Hepatocyte (in vitro differentiated cells): ENCODE data around the gene OBSCN. TPM values are rescaled to one million over a fixed set of nuclear protein-coding genes. Genes with fewer than 3 reads are reported as not detected.
"Not testable (repeated sequence)": the region's sequence is repeated elsewhere in the genome, so short reads cannot be mapped to it uniquely, and the experiment has no call there.

Experiments
- DNase-seq: peaks from one replicate; pipeline ENCODE4 v3.0.0-alpha.2; 2016; ENCODE audit warnings: low spot score
- H2AFZ ChIP-seq: fragments of 200-600 bp; sonication (generic); 2 replicates; pipeline ENCODE4 v1.6.0; 2016; ENCODE audit warnings: antibody characterized with exemption, mild to moderate bottlenecking
- H3K27ac ChIP-seq: fragments of 200-600 bp; sonication (generic); 2 replicates; pipeline ENCODE4 v1.5.1; 2016; ENCODE audit warnings: mild to moderate bottlenecking
- H3K27me3 ChIP-seq: fragments of 200-600 bp; sonication (generic); 2 replicates; pipeline ENCODE4 v1.6.1; 2016
- H3K36me3 ChIP-seq: fragments of 200-600 bp; sonication (generic); replicated peaks from 2 replicates; pipeline ENCODE4 v1.5.1; 2016; ENCODE audit warnings: low read depth; ENCODE audit not compliant: insufficient read depth
- H3K4me1 ChIP-seq: fragments of 200-600 bp; sonication (generic); 2 replicates; pipeline ENCODE4 v1.5.1; 2016; ENCODE audit warnings: mild to moderate bottlenecking, moderate library complexity; ENCODE audit not compliant: insufficient read depth
- H3K4me2 ChIP-seq: fragments of 200-600 bp; sonication (generic); 2 replicates; pipeline ENCODE4 v1.6.0; 2016
- H3K4me3 ChIP-seq: fragments of 200-600 bp; sonication (generic); 2 replicates; pipeline ENCODE4 v1.5.1; 2016; ENCODE audit warnings: mild to moderate bottlenecking
- H3K79me2 ChIP-seq: fragments of 200-600 bp; sonication (generic); 2 replicates; pipeline ENCODE4 v1.6.0; 2017; ENCODE audit warnings: mild to moderate bottlenecking
- H3K9me2 ChIP-seq: fragments of 200-600 bp; sonication (generic); replicated peaks from 2 replicates; pipeline ENCODE4 v1.6.0; 2017; ENCODE audit warnings: mild to moderate bottlenecking; ENCODE audit not compliant: insufficient read depth
- H3K9me3 ChIP-seq: fragments of 200-600 bp; sonication (generic); 2 replicates; pipeline ENCODE4 v1.5.1; 2016; ENCODE audit warnings: low read depth, mild to moderate bottlenecking
- H4K20me1 ChIP-seq: fragments of 200-600 bp; sonication (generic); 2 replicates; pipeline ENCODE4 v1.6.0; 2016; ENCODE audit warnings: mild to moderate bottlenecking; ENCODE audit not compliant: insufficient read depth, poor library complexity, severe bottlenecking
- EZH2 ChIP-seq: fragments of 200-600 bp; sonication (generic); IDR thresholded peaks from 2 replicates; pipeline ENCODE4 v1.6.1; 2016; ENCODE audit warnings: antibody characterized with exemption, mild to moderate bottlenecking, borderline replicate concordance
- EZH2phosphoT487 ChIP-seq: fragments of 200-600 bp; sonication (generic); IDR thresholded peaks from one replicate; pipeline ENCODE4 v1.6.1; 2018; ENCODE audit warnings: antibody characterized with exemption, mild to moderate bottlenecking, low read depth, moderate library complexity; ENCODE audit not compliant: unreplicated experiment, severe bottlenecking
- WGBS: methylation state at CpG from one replicate; pipeline ENCODE4 v1.1.6; 2016; ENCODE audit warnings: low lambda C conversion rate; ENCODE audit errors: missing lambda C conversion rate; 5-methylcytosine and 5-hydroxymethylcytosine counted together
- polyA plus RNA-seq: library from polyadenylated mRNA; unstranded; fragments of >200 nt; fragmentation: Nextera tagmentation; extraction: Ambion mirVana; gene quantifications from 2 replicates; pipeline ENCODE4 v1.2.1, GENCODE V29; 2016
- total RNA-seq: library from RNA; depleted of rRNA; stranded (reverse); fragments of >200 nt; gene quantifications from 2 replicates; pipeline ENCODE4 v1.2.3, GENCODE V29; 2014
- TF ChIP-seq, protein P1 (sequence below): fragments of 200-600 bp; sonication (generic); IDR thresholded peaks from 2 replicates; pipeline ENCODE4 v1.5.1; 2016; ENCODE audit warnings: antibody characterized with exemption, mild to moderate bottlenecking; ENCODE audit not compliant: poor library complexity

OBSCN gene
- total and polyA plus RNA-seq, 2 experiments from 2014 or later, result 15.0 to 22.4 TPM

DNA sequence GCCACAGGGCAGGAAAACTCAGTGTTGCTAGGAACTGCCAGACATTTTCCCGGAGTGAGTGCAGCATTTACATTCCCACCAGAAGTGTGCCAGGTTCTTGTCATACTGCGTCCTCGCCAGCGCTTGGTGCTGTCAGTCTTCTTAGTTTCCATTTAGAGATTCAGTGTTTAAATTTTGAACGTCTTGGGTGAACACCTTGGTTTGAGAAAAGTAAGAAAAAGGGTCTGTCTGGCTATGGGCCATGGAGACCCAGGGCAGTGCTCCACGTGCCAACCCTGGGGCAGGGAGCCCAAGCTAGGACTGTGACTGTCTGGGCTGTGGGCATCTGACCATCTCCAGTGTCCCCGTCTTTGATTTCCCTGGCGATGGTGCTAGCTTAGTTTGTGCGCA is 26.2 kb upstream of the OBSCN start:
- H3K27ac ChIP-seq, result no peak overlapping the region
- no peaks in the 10 kb centered on the region for H3K36me3 ChIP-seq
- TF ChIP-seq EZH2phosphoT487 (no peak), EZH2 (no peak)
- TF ChIP-seq, protein P1, sequence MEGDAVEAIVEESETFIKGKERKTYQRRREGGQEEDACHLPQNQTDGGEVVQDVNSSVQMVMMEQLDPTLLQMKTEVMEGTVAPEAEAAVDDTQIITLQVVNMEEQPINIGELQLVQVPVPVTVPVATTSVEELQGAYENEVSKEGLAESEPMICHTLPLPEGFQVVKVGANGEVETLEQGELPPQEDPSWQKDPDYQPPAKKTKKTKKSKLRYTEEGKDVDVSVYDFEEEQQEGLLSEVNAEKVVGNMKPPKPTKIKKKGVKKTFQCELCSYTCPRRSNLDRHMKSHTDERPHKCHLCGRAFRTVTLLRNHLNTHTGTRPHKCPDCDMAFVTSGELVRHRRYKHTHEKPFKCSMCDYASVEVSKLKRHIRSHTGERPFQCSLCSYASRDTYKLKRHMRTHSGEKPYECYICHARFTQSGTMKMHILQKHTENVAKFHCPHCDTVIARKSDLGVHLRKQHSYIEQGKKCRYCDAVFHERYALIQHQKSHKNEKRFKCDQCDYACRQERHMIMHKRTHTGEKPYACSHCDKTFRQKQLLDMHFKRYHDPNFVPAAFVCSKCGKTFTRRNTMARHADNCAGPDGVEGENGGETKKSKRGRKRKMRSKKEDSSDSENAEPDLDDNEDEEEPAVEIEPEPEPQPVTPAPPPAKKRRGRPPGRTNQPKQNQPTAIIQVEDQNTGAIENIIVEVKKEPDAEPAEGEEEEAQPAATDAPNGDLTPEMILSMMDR, result no peak
- H4K20me1 ChIP-seq, result no peaks in the 10 kb centered on the region
- H2AFZ ChIP-seq, result no peak overlapping the region
- DNase-seq, result no peak
- no peaks in the 10 kb centered on the region for H3K9me2 ChIP-seq
- H3K79me2 ChIP-seq, result no peaks in the 10 kb centered on the region
- H3K4me3 ChIP-seq, result no peak overlapping the region
- H3K9me3 ChIP-seq, result no peaks in the 10 kb centered on the region
- no peaks in the 10 kb centered on the region for H3K27me3 ChIP-seq
- H3K4me1 ChIP-seq, result no peaks in the 10 kb centered on the region
- WGBS, result 94% methylated on average over 9 of the region's 9 CpGs
- H3K4me2 ChIP-seq, result no peak overlapping the region

DNA sequence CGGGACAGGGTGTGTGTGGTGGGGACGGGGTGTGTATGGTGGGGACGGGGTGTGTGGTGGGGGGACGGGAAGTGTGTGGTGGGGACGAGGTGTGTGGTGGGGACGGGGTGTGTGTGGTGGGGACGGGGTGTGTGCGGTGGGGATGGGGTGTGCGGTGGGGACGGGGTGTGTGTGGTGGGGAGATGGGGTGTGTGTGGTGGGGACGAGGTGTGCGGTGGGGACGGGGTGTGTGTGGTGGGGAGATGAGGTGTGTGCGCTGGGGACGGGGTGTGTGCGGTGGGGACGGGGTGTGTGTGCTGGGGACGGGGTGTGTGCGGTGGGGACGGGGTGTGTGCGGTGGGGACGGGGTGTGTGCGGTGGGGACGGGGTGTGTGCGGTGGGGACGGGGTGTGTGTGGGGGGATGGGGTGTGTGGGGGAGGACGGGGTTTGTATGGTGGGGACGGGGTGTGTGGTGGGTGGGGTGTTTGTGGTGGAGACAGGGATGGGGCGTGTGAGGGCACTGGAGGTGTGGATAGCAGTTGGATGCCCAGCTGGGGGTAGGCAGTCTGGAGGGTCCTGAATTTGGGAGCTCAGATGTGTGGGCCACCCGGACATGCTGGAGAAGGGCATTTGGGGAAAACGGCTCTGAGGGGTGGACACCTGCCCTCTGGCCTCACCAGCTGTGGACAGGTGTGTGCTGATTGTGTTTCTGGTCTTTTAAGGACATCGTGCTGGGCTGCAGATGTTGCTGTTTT is 25.4 kb upstream of the OBSCN start:
- WGBS, result 92% methylated on average over 6 of the region's 32 CpGs
- TF ChIP-seq, protein P1, result no peak
- TF ChIP-seq EZH2phosphoT487, result no peak
- TF ChIP-seq EZH2, result no peak
- H3K9me3 ChIP-seq, result no peaks in the 10 kb centered on the region

GRCh38 chr1:228184152-228184551 is 23.7 kb upstream of the OBSCN start:
- Histone ChIP-seq H3K4me3 (no peak overlapping the region), H3K36me3 (no peaks in the 10 kb centered on the region), H3K79me2 (no peaks in the 10 kb centered on the region), H3K9me3 (peaks cover 8% of the 10 kb centered on the region), H3K4me1 (no peaks in the 10 kb centered on the region), H3K27me3 (no peaks in the 10 kb centered on the region), H2AFZ (no peak overlapping the region), H3K9me2 (no peaks in the 10 kb centered on the region), H3K27ac (no peak overlapping the region), H4K20me1 (no peaks in the 10 kb centered on the region), H3K4me2 (no peak overlapping the region)
- no peak for DNase-seq
- WGBS, result 86% methylated on average over 7 of the region's 7 CpGs
- TF ChIP-seq, protein P1, result no peak
- no peak for TF ChIP-seq EZH2
- no peak for TF ChIP-seq EZH2phosphoT487

More for the DNA sequence above, 25.4 kb upstream of the OBSCN start:
- H3K4me1 ChIP-seq, result no peaks in the 10 kb centered on the region
- H3K79me2 ChIP-seq, result no peaks in the 10 kb centered on the region
- H3K9me2 ChIP-seq, result no peaks in the 10 kb centered on the region
- DNase-seq, result no peak
- H3K36me3 ChIP-seq, result no peaks in the 10 kb centered on the region
- H4K20me1 ChIP-seq, result no peaks in the 10 kb centered on the region
- H3K4me3 ChIP-seq, result no peak overlapping the region
- H3K27ac ChIP-seq, result no peak overlapping the region
- H3K4me2 ChIP-seq, result no peak overlapping the region
- H2AFZ ChIP-seq, result no peak overlapping the region
- no peaks in the 10 kb centered on the region for H3K27me3 ChIP-seq

- no peaks in the 10 kb centered on the region for H3K27me3 ChIP-seq
- no peaks in the 10 kb centered on the region for H4K20me1 ChIP-seq
- 57% methylated on average over 11 of the region's 11 CpGs for WGBS
- H3K9me2 ChIP-seq, result no peaks in the 10 kb centered on the region
- no peak for DNase-seq
- TF ChIP-seq EZH2 (no peak), EZH2phosphoT487 (no peak)
- TF ChIP-seq, protein P1, result no peak
- H3K4me3 ChIP-seq, result no peak overlapping the region
- H3K9me3 ChIP-seq, result peaks cover 8% of the 10 kb centered on the region
- H2AFZ ChIP-seq, result no peak overlapping the region
- H3K27ac ChIP-seq, result no peak overlapping the region
- H3K36me3 ChIP-seq, result no peaks in the 10 kb centered on the region
- H3K79me2 ChIP-seq, result no peaks in the 10 kb centered on the region
- H3K4me1 ChIP-seq, result no peaks in the 10 kb centered on the region
- no peak overlapping the region for H3K4me2 ChIP-seq
Observed at GRCh38 chr1:228185641-228185965, 22.2 kb upstream of the OBSCN start.

DNA sequence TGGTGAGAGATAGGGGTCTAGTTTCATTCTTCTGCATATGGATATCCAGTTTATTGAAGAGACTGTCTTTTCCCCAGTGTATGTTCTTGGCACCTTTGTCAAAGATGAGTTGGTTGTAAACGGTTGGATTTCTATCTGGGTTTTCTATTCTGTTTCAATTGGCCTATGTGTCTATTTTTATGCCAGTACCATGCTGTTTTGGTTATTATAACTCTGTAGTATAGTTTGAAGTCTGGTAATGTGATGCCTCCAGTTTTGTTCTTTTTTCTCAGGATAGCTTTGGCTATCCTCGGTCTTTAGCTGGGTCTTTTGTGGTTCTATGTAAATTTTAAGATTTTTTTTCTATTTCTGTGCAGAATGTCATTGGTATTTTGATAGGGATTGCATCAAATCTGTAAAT is 19.6 kb upstream of the OBSCN start:
- not testable (repeated sequence) for DNase-seq, H3K27ac ChIP-seq, H4K20me1 ChIP-seq, H3K9me3 ChIP-seq, H2AFZ ChIP-seq, H3K4me3 ChIP-seq, H3K4me1 ChIP-seq, H3K79me2 ChIP-seq, H3K36me3 ChIP-seq, H3K4me2 ChIP-seq, H3K27me3 ChIP-seq, H3K9me2 ChIP-seq
- 90% methylated on average over 2 of the region's 2 CpGs for WGBS
